ENCODE results near the gene P2RY12.

The P2RY12 gene

GRCh38 chr3:151307583-151308488, 76.7 kb downstream of the P2RY12 start:
- FAIRE-seq (no peak), DNase-seq (ENCODE audit: low spot score) (no peak)

- no peak for FAIRE-seq
- DNase-seq (ENCODE audit: low spot score) = no peak
These were observed 77.4 kb downstream of the P2RY12 start for GRCh38 chr3:151307131-151307530.

DNA sequence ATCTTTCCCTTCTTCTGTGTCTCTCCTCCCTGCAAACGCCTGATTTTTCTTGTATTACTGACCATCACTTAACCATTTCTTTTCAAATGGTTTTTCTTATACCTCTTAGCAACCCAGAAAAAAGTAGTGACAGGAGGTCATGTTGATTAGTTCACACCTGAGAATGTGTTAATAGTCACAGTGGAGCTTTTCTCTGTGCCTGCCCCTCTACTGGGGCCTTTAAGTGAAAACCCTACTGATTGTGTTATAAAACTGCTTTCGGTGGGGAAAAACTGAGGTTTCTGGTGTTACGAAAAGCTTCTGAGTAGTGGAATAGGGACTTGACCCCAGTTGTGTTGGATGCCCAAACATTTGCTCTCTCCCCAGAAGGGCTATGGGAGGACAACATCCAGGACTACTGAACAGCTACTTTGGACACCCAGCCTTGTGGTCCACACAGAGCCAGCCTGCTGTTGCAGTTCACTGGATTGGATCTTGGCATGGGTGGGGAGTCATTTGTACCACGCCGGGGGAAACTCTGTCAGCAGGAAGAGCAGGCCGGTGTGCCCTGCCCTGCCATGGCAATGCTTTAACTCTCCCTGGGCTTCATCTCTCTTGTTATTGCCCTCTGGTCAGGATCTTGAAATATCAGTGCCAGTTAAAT, 78.3 kb downstream of the P2RY12 start:
- DNase-seq (ENCODE audit: low spot score) (no peak), FAIRE-seq (no peak)

GRCh38 chr3:151305775-151306151, 78.8 kb downstream of the P2RY12 start:
- FAIRE-seq = no peak
- DNase-seq (ENCODE audit: low spot score) = no peak

GRCh38 chr3:151305060-151305774, 79.3 kb downstream of the P2RY12 start:
- FAIRE-seq (no peak), DNase-seq (ENCODE audit: low spot score) (peak; percentile 87)

DNA sequence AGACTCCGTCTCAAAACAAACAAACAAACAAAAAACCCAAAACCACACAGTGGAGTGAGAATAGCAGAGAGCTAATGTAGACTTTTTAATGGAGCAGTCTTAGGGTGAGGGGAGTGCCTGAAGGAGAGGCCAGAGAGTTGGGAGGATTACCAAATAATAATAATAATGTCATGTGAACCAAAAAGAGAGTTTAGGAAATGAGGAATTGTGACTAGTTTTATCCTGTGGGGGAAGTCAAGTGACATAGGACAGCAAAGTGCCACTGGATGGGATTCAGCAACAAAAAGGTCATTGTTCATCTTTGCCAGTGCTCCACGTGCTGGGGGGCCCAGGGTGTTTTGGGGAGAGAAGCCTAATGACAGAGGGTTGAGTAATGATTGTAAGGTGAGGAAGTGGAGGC, 80.8 kb downstream of the P2RY12 start:
- FAIRE-seq (no peak), DNase-seq (ENCODE audit: low spot score) (no peak)

DNA sequence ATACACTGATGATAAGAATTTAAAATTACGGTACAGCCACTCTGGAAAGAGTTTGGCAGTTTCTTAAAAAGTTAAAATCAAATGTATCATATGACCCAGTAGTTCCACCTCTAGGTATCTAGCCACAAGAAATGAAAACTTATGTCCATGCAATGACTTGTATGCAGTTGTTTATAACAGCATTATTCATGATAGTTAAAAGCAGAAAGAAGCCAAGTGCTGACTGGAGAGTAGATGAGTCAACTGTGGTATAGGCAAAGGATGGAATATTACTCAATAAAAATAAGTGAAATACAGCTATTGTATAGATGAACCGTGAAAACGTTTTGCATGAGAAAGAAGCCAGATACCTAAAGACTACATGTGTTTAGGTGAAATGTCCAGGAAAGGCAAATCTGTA, 82.8 kb downstream of the P2RY12 start:
- FAIRE-seq (no peak), DNase-seq (ENCODE audit: low spot score) (no peak)

DNA sequence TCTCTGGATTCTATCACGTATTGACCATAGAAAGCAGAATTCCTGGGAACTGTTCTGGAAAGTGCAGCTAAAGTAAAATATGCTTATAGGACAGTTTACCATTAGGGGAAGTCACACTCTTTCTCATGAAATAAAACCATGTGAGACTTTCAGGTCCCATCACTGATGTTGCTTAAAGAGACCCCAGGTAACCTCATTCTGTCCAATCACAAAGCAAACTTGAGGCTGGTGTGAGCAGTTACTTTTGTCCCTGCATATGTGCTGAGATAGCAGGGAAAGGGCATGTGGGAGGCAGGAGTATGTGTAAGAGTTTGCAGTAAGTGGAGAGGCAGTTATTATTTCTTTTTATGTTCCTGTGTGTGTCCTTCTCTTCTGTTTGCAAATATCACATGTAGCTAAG, 84.0 kb downstream of the P2RY12 start:
- no peak for FAIRE-seq
- DNase-seq (ENCODE audit: low spot score) = no peak

GRCh38 chr3:151299006-151299405, 85.5 kb downstream of the P2RY12 start:
- FAIRE-seq (no peak), DNase-seq (ENCODE audit: low spot score) (no peak)

GRCh38 chr3:151297429-151297828, 87.1 kb downstream of the P2RY12 start:
- FAIRE-seq (no peak), DNase-seq (ENCODE audit: low spot score) (no peak)

- FAIRE-seq (no peak), DNase-seq (ENCODE audit: low spot score) (no peak)
These were observed 88.3 kb downstream of the P2RY12 start for GRCh38 chr3:151296226-151296625.

GRCh38 chr3:151293127-151293526, 91.4 kb downstream of the P2RY12 start:
- FAIRE-seq (no peak), DNase-seq (ENCODE audit: low spot score) (no peak)

GRCh38 chr3:151290673-151291072, 93.9 kb downstream of the P2RY12 start:
- FAIRE-seq (no peak), DNase-seq (ENCODE audit: low spot score) (no peak)

DNA sequence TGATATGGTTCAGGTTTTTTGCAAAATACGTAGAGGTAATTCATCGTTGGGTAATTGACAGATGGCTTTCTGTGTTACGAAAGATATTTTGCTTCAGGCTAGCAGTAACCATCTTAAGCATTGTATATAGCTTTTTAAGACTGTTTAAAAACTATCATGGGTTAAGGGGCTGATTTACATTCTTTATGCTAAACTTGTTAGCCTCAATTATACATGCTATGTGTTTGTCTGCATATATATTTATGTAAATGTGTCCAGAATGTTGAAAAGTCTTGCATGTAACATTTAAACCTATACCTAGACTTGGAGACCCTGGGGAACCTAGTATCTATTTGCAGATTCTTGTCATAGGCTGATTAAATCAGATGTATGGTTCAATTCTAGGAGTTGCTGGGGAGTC, 95.1 kb downstream of the P2RY12 start:
- no peak for DNase-seq (ENCODE audit: low spot score)
- no peak for FAIRE-seq
